ENCODE measurements around the gene C5.
"Not testable (repeated sequence)": the region's sequence is repeated elsewhere in the genome, so short reads cannot be mapped to it uniquely, and the experiment has no call there.

The C5 gene

GRCh38 chr9:121029469-121029868 lies 20.6 kb downstream of the C5 start:
- Histone ChIP-seq H3K4me2 (ENCODE audit: low read depth, low read length) (no peak overlapping the region), H3K9me2 (replicated peaks; ENCODE audit: insufficient read depth, low read length) (no peaks in the 10 kb centered on the region), H3K9me3 (replicated peaks; ENCODE audit: insufficient read depth, low read length) (no peaks in the 10 kb centered on the region), H3K79me2 (ENCODE audit: low read length) (no peaks in the 10 kb centered on the region), H4K20me1 (ENCODE audit: insufficient read depth, low read length) (no peaks in the 10 kb centered on the region), H3K36me3 (replicated peaks; ENCODE audit: insufficient read depth, low read length) (no peaks in the 10 kb centered on the region), H3K27ac (ENCODE audit: low read length) (no peak overlapping the region), H2AFZ (ENCODE audit: low read length) (no peak overlapping the region), H3K4me1 (ENCODE audit: low read length) (no peaks in the 10 kb centered on the region), H3F3A (ENCODE audit: insufficient read depth, low read length) (no peaks in the 10 kb centered on the region; the same call in 1 of the 2 replicates), H3K9ac (ENCODE audit: low read length) (no peak overlapping the region), H3K27me3 (replicated peaks; ENCODE audit: insufficient read depth, low read length) (no peaks in the 10 kb centered on the region), H3K4me3 (ENCODE audit: low read length) (no peak overlapping the region)
- DNase-seq, result no peak
- no peak for TF ChIP-seq CTCF (IDR thresholded peaks at IDR 0.05; ENCODE audit: low read length)
- no peak for TF ChIP-seq EZH2 (optimal IDR thresholded peaks at IDR 0.05; ENCODE audit: low read depth, low read length)
- no peak for TF ChIP-seq EZH2phosphoT487 (IDR thresholded peaks at IDR 0.05; ENCODE audit: low read length)

- H3K9ac ChIP-seq (ENCODE audit: low read length); H3K79me2 ChIP-seq (ENCODE audit: low read length); H3K4me2 ChIP-seq (ENCODE audit: low read depth, low read length); H2AFZ ChIP-seq (ENCODE audit: low read length); H3K36me3 ChIP-seq (replicated peaks; ENCODE audit: insufficient read depth, low read length); H3K4me3 ChIP-seq (ENCODE audit: low read length); H3K9me2 ChIP-seq (replicated peaks; ENCODE audit: insufficient read depth, low read length); DNase-seq; H3K4me1 ChIP-seq (ENCODE audit: low read length); H3K9me3 ChIP-seq (replicated peaks; ENCODE audit: insufficient read depth, low read length); H3K27me3 ChIP-seq (replicated peaks; ENCODE audit: insufficient read depth, low read length); H4K20me1 ChIP-seq (ENCODE audit: insufficient read depth, low read length); H3K27ac ChIP-seq (ENCODE audit: low read length); H3F3A ChIP-seq (ENCODE audit: insufficient read depth, low read length): not testable (repeated sequence)
Observed at GRCh38 chr9:121028285-121028684, 21.8 kb downstream of the C5 start.

GRCh38 chr9:121026768-121027167 lies 23.3 kb downstream of the C5 start:
- no peak overlapping the region for H2AFZ ChIP-seq (ENCODE audit: low read length)
- H3K9ac ChIP-seq (ENCODE audit: low read length), result no peak overlapping the region
- H3K4me3 ChIP-seq (ENCODE audit: low read length), result no peak overlapping the region
- H3K4me2 ChIP-seq (ENCODE audit: low read depth, low read length), result no peak overlapping the region
- no peaks in the 10 kb centered on the region for H3K36me3 ChIP-seq (replicated peaks; ENCODE audit: insufficient read depth, low read length)
- H3K27me3 ChIP-seq (replicated peaks; ENCODE audit: insufficient read depth, low read length), result no peaks in the 10 kb centered on the region
- TF ChIP-seq EZH2 (optimal IDR thresholded peaks at IDR 0.05; ENCODE audit: low read depth, low read length) (no peak), EZH2phosphoT487 (IDR thresholded peaks at IDR 0.05; ENCODE audit: low read length) (no peak), CTCF (IDR thresholded peaks at IDR 0.05; ENCODE audit: low read length) (no peak)
- no peaks in the 10 kb centered on the region for H4K20me1 ChIP-seq (ENCODE audit: insufficient read depth, low read length)
- H3K9me3 ChIP-seq (replicated peaks; ENCODE audit: insufficient read depth, low read length), result no peaks in the 10 kb centered on the region
- H3K9me2 ChIP-seq (replicated peaks; ENCODE audit: insufficient read depth, low read length), result no peaks in the 10 kb centered on the region
- no peak overlapping the region for H3K27ac ChIP-seq (ENCODE audit: low read length)
- no peaks in the 10 kb centered on the region for H3K79me2 ChIP-seq (ENCODE audit: low read length)
- DNase-seq, result no peak
- H3F3A ChIP-seq (ENCODE audit: insufficient read depth, low read length), result no peaks in the 10 kb centered on the region; the same call in 1 of the 2 replicates
- H3K4me1 ChIP-seq (ENCODE audit: low read length), result no peaks in the 10 kb centered on the region

GRCh38 chr9:121026260-121026691 lies 23.8 kb downstream of the C5 start:
- Histone ChIP-seq H3K9me2 (replicated peaks; ENCODE audit: insufficient read depth, low read length) (no peaks in the 10 kb centered on the region), H3K9ac (ENCODE audit: low read length) (no peak overlapping the region), H3K27me3 (replicated peaks; ENCODE audit: insufficient read depth, low read length) (no peaks in the 10 kb centered on the region), H3K4me1 (ENCODE audit: low read length) (no peaks in the 10 kb centered on the region), H3K4me3 (ENCODE audit: low read length) (no peak overlapping the region), H3K27ac (ENCODE audit: low read length) (no peak overlapping the region), H3K79me2 (ENCODE audit: low read length) (no peaks in the 10 kb centered on the region), H2AFZ (ENCODE audit: low read length) (no peak overlapping the region), H3K36me3 (replicated peaks; ENCODE audit: insufficient read depth, low read length) (no peaks in the 10 kb centered on the region), H4K20me1 (ENCODE audit: insufficient read depth, low read length) (no peaks in the 10 kb centered on the region), H3F3A (ENCODE audit: insufficient read depth, low read length) (no peaks in the 10 kb centered on the region; the same call in 1 of the 2 replicates), H3K9me3 (replicated peaks; ENCODE audit: insufficient read depth, low read length) (no peaks in the 10 kb centered on the region), H3K4me2 (ENCODE audit: low read depth, low read length) (no peak overlapping the region)
- no peak for DNase-seq
- no peak for TF ChIP-seq EZH2phosphoT487 (IDR thresholded peaks at IDR 0.05; ENCODE audit: low read length)
- TF ChIP-seq CTCF (IDR thresholded peaks at IDR 0.05; ENCODE audit: low read length), result no peak
- no peak for TF ChIP-seq EZH2 (optimal IDR thresholded peaks at IDR 0.05; ENCODE audit: low read depth, low read length)

Data from MM.1S (cell line).